ENCODE measurements around the gene USP36.
A peak's percentile ranks its signal among the peaks of the same experiment; 100 is the strongest.

Gene USP36

DNA sequence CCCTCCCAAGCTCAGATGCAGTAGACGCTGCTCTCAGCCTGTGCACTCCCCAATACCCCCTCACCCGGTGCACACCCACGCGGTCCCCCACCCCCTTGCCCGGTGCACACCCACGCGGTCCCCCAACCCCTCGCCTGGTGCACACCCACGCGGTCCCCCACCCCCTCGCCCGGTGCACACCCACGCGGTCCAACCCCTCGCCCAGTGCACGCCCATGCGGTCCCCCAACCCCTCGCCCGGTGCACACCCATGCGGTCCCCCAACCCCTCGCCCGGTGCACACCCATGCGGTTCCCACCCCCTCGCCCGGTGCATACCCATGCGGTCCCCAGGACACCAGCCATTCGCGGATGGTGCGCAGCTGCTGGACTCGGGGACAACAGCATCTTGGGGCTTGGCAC is 38.6 kb downstream of the USP36 start:
- H3K4me2 ChIP-seq (ENCODE audit: low read depth, low read length, poor library complexity, severe bottlenecking): no peak overlapping the region
- H3K36me3 ChIP-seq (ENCODE audit: low read length): peaks cover 3% of the 10 kb centered on the region; the same call in 1 of the 2 replicates
- no peaks in the 10 kb centered on the region for H3K79me2 ChIP-seq (ENCODE audit: insufficient read depth, low read length)
- H3K9me3 ChIP-seq (ENCODE audit: insufficient read depth, low read length): no peaks in the 10 kb centered on the region
- no peaks in the 10 kb centered on the region for H3F3A ChIP-seq (ENCODE audit: insufficient read depth)
- H3K4me3 ChIP-seq (ENCODE audit: insufficient read depth, low read length, poor library complexity, severe bottlenecking): no peak overlapping the region
- no peaks in the 10 kb centered on the region for H3K27me3 ChIP-seq (ENCODE audit: low read length)
- H2AFZ ChIP-seq (ENCODE audit: low read depth, low read length, severe bottlenecking): no peak overlapping the region
- no peak overlapping the region for H3K27ac ChIP-seq (ENCODE audit: low read depth, low read length)
- H3K9ac ChIP-seq (ENCODE audit: low read length): no peak overlapping the region
- no peaks in the 10 kb centered on the region for H4K20me1 ChIP-seq (ENCODE audit: low read depth, low read length)
- H3K9me2 ChIP-seq (replicated peaks; ENCODE audit: insufficient read depth, low read length): no peaks in the 10 kb centered on the region
- TF ChIP-seq EZH2phosphoT487 (conservative IDR thresholded peaks at IDR 0.05; ENCODE audit: low read length): no peak
- TF ChIP-seq, protein P1, sequence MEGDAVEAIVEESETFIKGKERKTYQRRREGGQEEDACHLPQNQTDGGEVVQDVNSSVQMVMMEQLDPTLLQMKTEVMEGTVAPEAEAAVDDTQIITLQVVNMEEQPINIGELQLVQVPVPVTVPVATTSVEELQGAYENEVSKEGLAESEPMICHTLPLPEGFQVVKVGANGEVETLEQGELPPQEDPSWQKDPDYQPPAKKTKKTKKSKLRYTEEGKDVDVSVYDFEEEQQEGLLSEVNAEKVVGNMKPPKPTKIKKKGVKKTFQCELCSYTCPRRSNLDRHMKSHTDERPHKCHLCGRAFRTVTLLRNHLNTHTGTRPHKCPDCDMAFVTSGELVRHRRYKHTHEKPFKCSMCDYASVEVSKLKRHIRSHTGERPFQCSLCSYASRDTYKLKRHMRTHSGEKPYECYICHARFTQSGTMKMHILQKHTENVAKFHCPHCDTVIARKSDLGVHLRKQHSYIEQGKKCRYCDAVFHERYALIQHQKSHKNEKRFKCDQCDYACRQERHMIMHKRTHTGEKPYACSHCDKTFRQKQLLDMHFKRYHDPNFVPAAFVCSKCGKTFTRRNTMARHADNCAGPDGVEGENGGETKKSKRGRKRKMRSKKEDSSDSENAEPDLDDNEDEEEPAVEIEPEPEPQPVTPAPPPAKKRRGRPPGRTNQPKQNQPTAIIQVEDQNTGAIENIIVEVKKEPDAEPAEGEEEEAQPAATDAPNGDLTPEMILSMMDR (IDR thresholded peaks at IDR 0.05; ENCODE audit: insufficient read depth, low read length, poor library complexity, severe bottlenecking): no peak

DNA sequence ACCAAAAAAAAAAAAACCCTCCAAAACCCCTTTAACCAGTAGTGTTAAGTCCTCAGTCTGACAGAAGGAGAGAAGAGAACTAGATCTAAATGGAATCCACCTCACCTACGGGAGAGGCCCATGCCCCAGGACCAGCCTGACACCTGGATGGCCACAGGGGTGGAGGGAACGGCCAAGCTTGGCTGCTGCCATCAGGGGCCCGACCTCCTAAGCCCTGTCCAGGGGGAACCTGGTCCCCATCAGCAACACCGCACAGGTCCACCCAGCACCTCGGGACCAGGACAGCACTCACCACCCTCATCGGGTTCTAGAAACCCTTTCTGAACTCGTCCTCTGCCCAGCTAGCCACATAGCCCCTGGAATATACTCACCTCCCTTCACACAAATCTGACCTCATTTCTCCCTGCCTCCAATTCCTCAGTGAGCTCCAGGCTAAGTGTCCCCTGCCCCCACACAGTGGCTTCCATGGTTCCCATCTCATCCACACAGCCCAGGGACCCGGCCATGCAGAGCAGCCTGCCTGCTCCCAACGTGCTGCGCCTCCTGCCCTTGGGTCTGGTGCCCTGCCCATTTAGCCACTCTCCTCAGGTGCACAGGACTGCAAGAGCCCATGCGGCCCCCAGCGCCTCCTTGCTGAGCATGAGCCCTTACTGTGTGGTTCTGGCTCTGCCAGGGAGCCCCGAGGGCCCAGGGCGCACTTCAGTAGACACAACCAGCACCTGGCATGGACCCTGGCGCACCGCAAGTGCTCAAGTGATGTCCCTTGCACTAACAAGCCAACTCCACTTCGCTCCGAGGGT is 40.3 kb downstream of the USP36 start:
- Histone ChIP-seq H3K9ac (ENCODE audit: low read length) (no peak overlapping the region), H3K36me3 (ENCODE audit: low read length) (peaks cover 3% of the 10 kb centered on the region; the same call in 1 of the 2 replicates), H3K9me3 (ENCODE audit: insufficient read depth, low read length) (no peaks in the 10 kb centered on the region), H3K79me2 (ENCODE audit: insufficient read depth, low read length) (no peaks in the 10 kb centered on the region), H3K27ac (ENCODE audit: low read depth, low read length) (no peak overlapping the region), H2AFZ (ENCODE audit: low read depth, low read length, severe bottlenecking) (no peak overlapping the region), H3K4me2 (ENCODE audit: low read depth, low read length, poor library complexity, severe bottlenecking) (no peak overlapping the region), H3K9me2 (replicated peaks; ENCODE audit: insufficient read depth, low read length) (no peaks in the 10 kb centered on the region), H3K4me3 (ENCODE audit: insufficient read depth, low read length, poor library complexity, severe bottlenecking) (no peak overlapping the region), H3F3A (ENCODE audit: insufficient read depth) (no peaks in the 10 kb centered on the region), H4K20me1 (ENCODE audit: low read depth, low read length) (no peaks in the 10 kb centered on the region), H3K27me3 (ENCODE audit: low read length) (no peaks in the 10 kb centered on the region)
- TF ChIP-seq, protein P1 (IDR thresholded peaks at IDR 0.05; ENCODE audit: insufficient read depth, low read length, poor library complexity, severe bottlenecking): no peak

DNA sequence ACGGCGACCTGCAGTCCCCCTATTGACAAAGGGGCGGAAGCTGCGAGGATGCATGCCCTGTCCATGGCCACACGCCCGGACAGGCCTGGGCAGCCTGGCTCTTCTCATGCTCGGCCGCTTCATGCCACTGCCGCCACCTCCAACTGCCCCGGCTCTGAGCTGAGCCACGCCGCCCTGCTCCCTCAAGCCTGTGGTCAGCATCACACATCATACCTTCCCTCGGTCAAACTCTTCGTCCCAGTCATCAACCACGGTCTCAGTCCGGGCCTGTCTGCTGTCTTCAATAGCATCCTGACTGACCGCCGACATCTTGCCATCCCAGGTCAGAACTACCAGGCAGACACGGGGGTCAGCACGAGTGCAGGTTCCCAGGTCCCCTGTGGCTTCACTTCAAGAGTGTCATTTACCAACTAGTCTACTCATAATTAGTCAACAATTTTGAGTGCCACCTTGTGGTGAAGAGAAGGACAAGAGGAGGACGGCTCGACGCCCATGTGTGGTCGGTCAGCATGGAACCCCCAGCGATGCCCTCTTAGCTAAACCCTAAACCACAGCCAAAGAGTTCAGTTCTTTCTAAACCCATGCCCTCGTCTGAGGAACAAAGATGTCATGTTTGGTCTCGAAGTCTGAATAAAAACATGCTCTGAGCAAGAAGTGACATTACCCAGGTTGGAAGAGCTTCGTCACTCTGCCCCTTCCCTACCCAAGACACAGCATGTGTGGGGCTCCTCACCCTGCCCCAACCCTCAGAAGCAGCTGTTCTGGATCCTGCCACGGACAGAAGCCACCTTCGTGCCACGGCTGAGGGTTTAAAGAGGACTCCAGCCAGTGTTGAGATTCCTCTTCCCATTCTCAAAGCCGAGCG is 41.7 kb downstream of the USP36 start:
- TF ChIP-seq EZH2phosphoT487 (conservative IDR thresholded peaks at IDR 0.05; ENCODE audit: low read length): no peak
- TF ChIP-seq, protein P1 (IDR thresholded peaks at IDR 0.05; ENCODE audit: insufficient read depth, low read length, poor library complexity, severe bottlenecking): peak; percentile 29
- no peaks in the 10 kb centered on the region for H3K9me2 ChIP-seq (replicated peaks; ENCODE audit: insufficient read depth, low read length)
- H3K9me3 ChIP-seq (ENCODE audit: insufficient read depth, low read length): no peaks in the 10 kb centered on the region
- no peaks in the 10 kb centered on the region; the same call in 1 of the 2 replicates for H3K36me3 ChIP-seq (ENCODE audit: low read length)
- no peaks in the 10 kb centered on the region for H3K27me3 ChIP-seq (ENCODE audit: low read length)
- no peaks in the 10 kb centered on the region for H3F3A ChIP-seq (ENCODE audit: insufficient read depth)
- no peak overlapping the region for H3K4me3 ChIP-seq (ENCODE audit: insufficient read depth, low read length, poor library complexity, severe bottlenecking)
- no peaks in the 10 kb centered on the region for H3K79me2 ChIP-seq (ENCODE audit: insufficient read depth, low read length)
- H3K9ac ChIP-seq (ENCODE audit: low read length): no peak overlapping the region
- H2AFZ ChIP-seq (ENCODE audit: low read depth, low read length, severe bottlenecking): no peak overlapping the region
- no peak overlapping the region for H3K27ac ChIP-seq (ENCODE audit: low read depth, low read length)
- no peak overlapping the region for H3K4me2 ChIP-seq (ENCODE audit: low read depth, low read length, poor library complexity, severe bottlenecking)
- no peaks in the 10 kb centered on the region for H4K20me1 ChIP-seq (ENCODE audit: low read depth, low read length)

All from SU-DHL-6 (cell line).